HUDEP-2 (cell line): ENCODE results near the gene LRIT2.

Source experiments
- DNase-seq, 76 experiments: peaks; one replicate each; lab custom pipeline; 2025; ENCODE audit not compliant: unreplicated experiment in 76 of 76; lab: John Stamatoyannopoulos, UW

The LRIT2 gene

GRCh38 chr10:84225427-84226173, at the start of gene LRIT2:
Gene LRIT2 (minus strand): TSS chr10:84225544. CDS start chr10:84225520, 24 bp downstream.
- DNase-seq: no peak

- no peak for DNase-seq
These were observed 45.4 kb upstream of the LRIT2 start for GRCh38 chr10:84270708-84271107.

- no peak for DNase-seq
These were observed 44.4 kb upstream of the LRIT2 start for GRCh38 chr10:84269773-84270172.

- DNase-seq: no peak
These were observed 43.8 kb upstream of the LRIT2 start for GRCh38 chr10:84269162-84269561.

GRCh38 chr10:84267503-84268126, 42.3 kb upstream of the LRIT2 start:
- DNase-seq: peak in 30 of 76 experiments; percentile 1 to 57 (median 8)

- no peak for DNase-seq
These were observed 40.1 kb upstream of the LRIT2 start for GRCh38 chr10:84265418-84265817.

GRCh38 chr10:84264611-84265141, 39.3 kb upstream of the LRIT2 start:
- DNase-seq: peak in 37 of 76 experiments; percentile 1 to 50 (median 18)

GRCh38 chr10:84263716-84264115, 38.4 kb upstream of the LRIT2 start:
- no peak for DNase-seq

GRCh38 chr10:84262190-84262956, 37.0 kb upstream of the LRIT2 start:
- DNase-seq: no peak

GRCh38 chr10:84261236-84261915, 36.0 kb upstream of the LRIT2 start:
- DNase-seq: no peak

GRCh38 chr10:84258034-84258695, 32.8 kb upstream of the LRIT2 start:
- no peak for DNase-seq

- DNase-seq: no peak
These were observed 32.1 kb upstream of the LRIT2 start for GRCh38 chr10:84257343-84258020.

GRCh38 chr10:84256510-84257342, 31.4 kb upstream of the LRIT2 start:
- DNase-seq: peak in 44 of 76 experiments; percentile 1 to 51 (median 20)

- no peak for DNase-seq
These were observed 29.5 kb upstream of the LRIT2 start for GRCh38 chr10:84254552-84255478.

- no peak for DNase-seq
These were observed 23.4 kb upstream of the LRIT2 start for GRCh38 chr10:84248794-84249193.

GRCh38 chr10:84247496-84247895, 22.2 kb upstream of the LRIT2 start:
- DNase-seq: no peak

- no peak for DNase-seq
These were observed 19.4 kb upstream of the LRIT2 start, which contains the start of gene RGR for GRCh38 chr10:84244651-84245270. Gene RGR (plus strand): TSS chr10:84245053. CDS start chr10:84245091, 38 bp downstream.
